Left hindlimb (tissue), 1 donor: Measurements from ENCODE around the gene GALNT17.
A peak's percentile ranks its signal among the peaks of the same experiment; 100 is the strongest.

Experiments used
- DNase-seq: peaks from one replicate; pipeline ENCODE4 v3.0.0-alpha.2; 2018

Gene GALNT17

DNA sequence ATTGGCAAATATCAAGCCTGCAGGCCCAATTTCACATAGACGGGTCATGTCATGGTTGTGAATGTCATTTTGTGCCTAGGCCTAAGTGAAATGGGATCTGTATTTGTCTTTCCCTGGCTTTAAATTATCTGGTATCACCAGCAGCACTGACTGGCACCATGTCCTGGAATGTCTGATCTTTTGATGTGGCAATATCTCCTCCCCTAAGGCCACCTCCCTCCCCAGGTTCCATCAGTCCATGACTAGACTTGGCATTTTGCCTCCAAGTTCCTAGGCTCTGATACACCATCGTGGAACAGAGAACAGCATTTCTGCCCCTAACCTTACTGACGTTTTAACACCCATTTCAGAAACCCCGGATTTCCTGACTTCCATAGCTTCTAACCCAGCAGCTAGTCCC is 513.9 kb downstream of the GALNT17 start:
- no peak for DNase-seq

DNA sequence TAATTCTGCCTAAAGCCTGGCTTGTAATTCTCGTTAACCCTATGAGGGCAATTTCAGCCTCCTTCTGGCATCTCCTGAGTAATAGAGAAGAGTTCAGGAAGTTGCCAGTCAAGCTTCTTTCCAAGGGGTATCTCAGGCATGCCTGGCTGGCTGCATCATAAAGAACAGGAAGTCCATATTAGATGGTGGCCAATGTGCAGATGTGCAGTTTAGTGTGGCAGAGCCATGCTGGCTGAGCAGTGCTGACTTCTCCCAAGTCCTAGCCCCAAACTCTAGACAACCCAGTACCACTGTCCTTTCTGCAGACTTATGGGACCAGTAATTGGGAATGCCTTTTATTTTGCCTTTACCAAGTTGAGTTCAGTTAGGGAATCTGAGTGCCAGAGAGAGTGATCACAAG is 517.9 kb downstream of the GALNT17 start:
- no peak for DNase-seq

DNA sequence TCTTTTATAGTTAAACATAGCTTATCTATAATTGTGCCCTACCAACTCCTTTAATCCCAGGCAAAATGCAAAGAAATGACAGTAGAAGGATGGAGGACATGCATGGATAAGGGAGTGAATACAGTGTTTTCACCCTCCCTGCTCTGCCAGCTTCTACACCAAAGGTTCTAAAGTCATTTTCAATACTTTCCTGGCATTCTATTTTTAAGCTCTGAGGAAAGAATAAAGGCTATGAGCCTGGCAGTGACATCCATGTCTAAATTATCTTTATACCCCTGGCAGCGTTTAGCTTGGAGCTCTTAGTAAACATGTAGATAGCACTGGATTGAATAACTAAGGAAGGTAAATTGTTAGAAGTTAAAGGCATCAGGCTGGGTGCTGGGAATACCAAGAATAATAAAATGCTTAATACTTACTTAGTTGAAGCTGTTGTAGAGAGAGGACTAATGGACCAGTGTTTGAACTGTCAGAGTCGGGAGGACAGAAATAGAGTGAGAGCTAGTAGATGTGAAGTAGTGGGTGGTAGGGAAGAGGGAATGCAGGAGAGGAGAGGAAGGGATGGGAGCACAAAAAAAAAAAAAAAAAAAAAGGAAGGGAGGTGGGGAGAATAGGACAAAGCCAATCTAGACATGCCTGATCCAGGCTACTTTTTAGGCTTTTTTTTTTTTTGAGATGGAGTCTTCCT is 518.9 kb downstream of the GALNT17 start:
- no peak for DNase-seq

DNA sequence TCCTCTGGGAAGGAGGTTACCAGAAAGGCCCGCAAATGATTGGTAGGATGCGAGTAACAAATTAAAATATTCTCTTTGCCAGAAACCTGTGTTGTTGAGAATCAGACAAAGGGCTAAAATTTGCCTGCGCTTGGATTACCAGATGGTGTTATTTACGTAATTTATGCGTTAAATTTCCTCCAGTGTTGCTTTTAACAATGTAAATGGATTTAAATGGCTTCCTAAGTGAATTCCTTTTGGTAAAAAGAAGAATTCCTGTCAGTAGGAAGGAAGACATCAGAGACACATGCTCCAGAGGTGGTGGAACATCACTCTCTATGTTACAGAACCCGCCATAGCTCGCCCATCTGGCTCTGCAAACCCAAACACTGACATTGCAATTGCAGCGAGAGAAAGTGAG is 520.6 kb downstream of the GALNT17 start:
- no peak for DNase-seq

DNA sequence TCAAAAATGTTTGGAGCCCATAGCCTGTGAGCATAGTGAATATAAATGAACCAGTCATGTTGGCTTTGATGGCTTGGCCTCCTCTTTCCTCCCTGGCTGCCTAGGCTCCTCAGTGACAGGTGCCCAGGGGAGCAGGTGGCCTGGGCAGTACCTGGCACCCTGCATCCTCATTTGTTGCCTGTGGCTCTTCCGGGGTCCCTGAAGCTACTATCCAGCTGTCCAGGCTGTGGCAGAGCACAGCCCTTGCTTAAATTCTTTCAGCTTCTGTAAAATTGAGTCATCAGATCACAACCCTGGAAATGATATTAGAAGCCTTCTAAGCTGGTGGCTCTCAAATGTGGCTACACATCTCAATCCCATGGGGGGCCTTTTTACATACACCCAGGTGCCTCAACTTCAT is 525.4 kb downstream of the GALNT17 start:
- no peak for DNase-seq

DNA sequence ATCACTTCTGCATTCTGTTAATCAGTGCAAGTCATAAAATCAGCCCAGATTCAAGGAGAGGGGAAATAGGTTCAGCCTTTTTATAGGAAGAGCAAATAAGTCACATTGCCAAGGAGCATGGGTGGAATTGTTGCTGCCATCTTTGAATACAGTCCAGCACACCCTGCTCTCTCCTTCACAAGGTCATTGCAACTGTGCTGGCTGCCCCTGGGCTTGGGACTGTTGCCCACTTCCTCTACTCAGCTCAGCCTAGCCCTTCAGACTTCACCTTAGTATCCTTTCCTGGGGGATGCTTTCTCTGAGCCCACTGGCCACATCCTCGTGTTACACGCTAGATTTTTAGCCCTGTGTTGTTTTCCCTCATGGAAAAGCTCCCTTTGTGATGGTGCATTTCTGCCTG is 527.7 kb downstream of the GALNT17 start:
- no peak for DNase-seq

DNA sequence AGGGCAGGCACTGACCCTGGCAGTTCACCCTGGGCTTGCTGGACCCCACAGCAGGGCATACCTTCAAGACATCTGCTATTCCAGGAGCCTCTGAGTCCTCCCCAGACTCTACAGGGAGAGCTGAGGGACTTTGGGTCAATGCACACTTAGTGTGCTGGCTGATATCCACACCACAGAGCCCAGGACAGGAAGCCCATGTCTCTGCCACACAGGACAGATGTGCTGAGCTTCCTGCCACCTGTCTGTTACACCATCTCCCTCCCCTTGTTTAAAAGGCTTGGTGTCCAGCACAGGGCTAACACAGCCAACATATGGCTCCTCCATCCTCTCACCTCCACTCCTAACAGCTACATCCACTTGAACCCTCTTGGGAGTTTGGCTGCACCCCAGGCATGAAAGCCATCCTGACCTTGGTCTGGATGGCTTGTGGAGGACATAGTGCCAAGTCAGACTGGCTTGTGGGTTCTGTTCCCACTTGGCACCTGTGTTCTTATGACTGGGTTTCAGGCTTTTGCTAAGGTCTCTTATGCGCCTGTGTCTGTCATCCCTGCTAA is 529.8 kb downstream of the GALNT17 start:
- no peak for DNase-seq

DNA sequence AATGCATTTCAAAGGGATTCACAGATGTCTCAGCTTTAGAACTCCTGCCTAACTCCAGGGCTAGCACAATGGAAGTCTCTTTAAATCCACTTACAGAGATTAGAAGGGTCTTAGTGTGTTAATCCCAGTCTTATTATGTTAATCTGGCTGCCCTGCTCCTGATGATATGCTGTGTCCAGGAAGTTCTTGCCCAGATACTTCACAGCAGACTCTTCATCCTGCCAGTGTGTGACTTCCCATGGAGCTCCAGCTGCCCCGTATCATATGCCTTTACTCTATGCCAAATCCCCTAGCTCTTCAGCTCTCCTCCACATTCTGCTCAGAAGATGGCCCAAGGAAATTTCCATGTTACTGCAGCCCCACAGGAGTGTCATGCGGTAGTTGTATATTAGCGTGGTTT is 533.8 kb downstream of the GALNT17 start:
- DNase-seq: no peak

DNA sequence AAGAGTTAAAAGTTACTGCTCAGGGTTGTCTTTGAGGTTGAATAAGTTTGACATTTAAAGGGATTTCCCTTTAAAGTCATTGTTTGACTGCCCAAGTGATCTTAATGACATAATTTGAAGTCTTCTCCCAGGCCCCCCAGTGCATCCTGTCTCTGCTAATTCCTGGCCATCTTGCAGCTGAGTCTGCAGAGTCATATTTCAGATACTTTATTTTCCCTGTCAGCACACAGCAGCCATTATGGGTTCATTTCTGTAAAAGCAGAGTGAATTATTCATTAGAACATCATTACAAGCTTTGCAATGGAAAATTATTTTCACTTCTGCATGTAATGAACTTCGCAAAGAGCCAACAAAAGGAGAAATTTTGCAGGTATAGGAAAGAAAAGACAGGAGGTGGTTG is 536.6 kb downstream of the GALNT17 start:
- no peak for DNase-seq

DNA sequence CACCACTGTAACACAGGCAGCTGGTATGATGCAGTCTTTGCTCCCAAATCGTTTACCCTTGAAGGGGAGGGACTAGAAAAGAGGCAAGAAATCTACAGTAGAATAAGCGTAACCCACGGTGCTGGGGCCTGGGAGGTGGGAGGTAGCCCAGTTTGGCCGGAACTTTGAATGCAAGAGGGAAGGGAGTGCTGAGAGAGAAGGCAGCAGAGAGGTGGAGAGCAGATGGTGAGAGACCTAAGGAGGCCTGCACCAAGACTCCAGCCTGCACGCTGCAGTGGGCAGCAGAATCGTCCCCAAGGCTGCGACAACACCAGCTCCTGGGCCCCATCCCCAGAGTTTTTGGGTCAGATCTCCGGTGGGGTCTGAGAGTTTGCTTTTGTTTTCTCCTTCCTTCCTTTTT is 547.5 kb downstream of the GALNT17 start:
- DNase-seq: no peak

DNA sequence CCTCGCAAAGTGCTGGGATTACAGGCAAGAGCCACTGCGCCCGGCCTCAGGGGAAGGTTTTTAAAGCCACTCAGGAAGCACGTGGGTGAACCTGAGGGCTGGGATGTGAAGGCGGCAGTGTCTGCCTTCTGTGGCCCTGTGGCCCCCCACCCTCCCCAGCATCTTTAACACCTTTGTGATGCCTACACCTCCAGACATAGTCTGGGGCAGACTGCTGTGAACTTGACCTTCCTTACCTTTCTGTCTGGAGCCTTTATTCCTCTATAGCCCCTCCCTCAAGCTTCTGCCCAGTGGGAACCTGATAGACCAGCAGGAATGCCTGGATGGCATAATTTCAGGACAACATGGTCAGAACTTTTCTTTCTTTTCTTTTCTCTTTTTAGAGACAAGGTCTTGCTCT is 550.2 kb downstream of the GALNT17 start:
- DNase-seq: no peak

DNA sequence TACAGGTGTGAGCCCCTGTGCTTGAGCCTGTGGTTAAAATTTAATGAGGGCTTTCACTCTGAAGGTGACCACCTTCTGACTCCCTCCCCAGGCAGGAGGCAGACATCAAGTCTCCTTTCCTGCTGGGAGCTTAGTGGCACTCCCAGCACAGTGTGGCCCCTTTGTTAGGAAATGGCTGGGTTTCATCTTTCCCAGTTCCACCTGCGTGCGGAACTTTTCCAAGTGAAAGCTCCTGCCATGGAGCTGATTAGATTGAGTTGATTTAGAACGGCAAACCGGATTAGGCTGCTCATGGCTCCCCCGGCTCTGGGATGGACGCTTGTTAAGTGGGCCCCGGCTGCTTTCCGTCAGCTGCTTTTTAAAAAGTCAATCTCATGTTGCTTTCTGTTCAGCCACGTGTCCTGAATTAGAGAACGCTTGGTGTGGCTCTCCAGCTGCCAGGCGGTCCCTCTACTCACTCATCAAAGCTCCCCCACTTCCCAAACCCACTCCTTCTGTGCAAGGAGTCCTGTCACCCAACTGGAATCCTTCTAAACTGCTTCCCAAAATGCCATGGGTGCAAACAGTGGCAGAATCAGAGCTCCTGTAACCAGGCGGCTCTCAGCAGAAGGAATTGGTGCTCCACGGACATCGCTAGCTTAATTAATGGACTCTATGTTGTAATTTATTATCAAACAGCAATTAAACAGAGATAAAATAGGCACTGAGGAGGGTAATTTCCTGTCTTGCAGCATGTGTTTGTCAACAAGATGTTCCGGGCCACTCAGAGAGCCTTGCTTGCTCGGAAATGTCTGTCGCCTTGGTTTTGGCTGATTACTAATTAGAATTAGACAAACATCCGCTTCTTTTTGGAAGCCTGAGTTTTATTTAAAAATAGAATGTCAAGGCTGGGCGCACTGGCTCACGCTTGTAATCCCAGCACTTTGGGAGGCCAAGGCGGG is 551.2 kb downstream of the GALNT17 start:
- DNase-seq: peak; percentile 36

DNA sequence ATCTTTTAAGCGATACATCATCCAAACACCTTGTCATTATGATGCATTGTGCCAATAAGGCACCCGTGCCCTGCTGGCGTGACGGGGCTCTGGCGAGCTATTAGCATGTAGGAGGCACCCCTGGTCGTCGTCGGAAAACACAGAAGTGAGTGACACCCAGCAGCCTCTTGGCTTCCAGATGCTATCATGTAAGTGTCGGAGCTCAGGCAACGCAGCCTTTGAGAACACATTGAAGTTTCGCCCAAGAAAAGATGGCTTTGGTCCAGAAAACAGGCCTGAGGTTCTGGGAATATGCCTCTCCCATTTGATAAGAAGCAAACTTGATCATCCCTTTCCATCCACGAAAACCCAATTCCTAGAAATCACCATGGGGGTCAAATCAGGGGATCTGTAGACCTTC is 555.3 kb downstream of the GALNT17 start:
- no peak for DNase-seq

DNA sequence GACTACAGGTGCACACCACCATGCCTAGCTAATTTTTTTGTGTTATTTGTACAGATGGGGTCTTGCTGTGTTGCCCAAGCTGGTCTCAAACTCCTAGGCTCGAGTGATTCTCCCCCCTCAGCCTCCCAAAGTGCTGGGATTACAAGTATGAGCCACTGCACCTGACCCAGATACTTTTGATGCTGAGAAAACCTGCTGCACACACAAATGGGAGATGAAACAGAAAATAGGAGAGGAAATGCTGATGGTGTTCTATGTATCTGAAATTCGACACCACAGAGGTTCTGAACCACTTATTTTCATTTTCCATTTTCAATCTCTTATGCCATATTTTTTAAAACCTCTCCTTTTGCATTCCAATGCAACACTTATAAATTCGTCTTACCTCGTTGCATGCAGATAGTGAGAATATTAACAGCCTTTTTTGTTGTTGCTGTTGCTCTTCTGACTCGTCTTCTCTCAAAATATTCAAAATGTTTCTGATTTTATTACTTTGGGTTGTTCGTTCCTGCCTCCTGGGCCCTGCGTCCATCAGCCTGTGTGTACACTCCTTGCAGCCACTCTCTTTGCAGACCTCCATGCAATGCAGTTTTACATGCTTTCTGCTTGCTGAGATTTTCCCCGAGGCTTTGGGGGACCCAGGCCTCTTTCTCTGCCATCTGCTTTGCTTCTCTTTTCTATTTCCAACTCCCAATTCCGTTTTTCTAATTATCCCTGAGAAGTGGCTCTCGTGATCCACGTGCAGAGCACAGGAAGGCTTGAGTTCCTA is 556.1 kb downstream of the GALNT17 start:
- DNase-seq: no peak

DNA sequence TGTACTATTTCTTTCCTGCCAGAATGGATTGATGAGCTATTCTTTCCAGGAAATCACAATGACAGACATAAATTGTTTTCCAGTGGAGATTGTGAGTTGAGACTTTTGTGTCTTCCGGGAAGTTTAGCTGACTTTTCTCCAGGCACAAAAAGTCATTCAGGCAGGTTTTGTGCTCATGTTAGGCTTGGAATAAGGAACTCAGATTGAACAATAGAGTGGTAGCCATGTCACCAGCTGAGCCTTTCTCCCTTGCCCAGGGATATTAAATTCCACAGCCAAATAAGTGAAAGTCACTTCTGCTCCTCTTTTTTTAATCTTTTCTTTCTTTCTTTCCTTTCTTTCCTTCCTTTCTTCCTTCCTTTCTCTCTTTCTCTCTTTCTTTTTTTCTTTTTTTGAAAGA is 559.6 kb downstream of the GALNT17 start:
- DNase-seq: no peak

DNA sequence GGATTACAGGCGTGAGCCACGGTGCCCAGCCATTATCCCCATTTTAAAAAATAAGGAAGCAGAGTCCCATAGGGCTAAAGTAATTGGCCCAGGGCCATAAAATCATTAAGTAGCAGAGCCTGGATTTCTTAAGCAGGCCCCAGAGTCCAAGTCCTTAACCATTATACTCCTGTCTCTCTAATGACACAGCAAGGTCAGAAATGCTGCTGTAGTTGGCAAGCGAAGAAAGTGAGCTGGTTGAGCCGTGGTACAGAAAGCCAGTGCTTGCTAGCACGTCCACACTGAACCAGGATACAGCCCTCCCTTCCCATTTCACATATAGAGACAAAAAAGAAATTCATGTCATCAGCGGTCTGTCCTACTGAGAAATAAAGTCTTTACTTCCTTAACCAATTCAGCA is 562.7 kb downstream of the GALNT17 start:
- no peak for DNase-seq

DNA sequence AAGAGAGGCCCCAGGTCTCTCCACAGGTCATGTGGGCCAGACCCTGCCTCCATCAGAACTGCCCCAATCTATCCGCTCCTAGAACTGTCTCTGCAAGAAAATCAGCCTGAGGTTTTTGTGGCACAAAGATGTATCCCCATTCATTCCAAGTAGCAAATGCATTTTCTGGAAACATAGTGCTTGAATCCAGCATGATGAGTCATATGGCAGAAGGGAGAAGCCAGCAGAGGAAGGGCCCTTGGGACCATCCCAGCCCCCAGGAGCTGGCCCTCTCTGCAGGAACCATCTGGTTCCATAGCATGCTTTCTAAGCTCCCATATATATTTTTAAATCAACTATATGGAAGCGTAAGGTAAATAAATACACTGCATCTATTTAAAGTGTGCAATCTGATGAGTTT is 563.2 kb downstream of the GALNT17 start:
- no peak for DNase-seq

DNA sequence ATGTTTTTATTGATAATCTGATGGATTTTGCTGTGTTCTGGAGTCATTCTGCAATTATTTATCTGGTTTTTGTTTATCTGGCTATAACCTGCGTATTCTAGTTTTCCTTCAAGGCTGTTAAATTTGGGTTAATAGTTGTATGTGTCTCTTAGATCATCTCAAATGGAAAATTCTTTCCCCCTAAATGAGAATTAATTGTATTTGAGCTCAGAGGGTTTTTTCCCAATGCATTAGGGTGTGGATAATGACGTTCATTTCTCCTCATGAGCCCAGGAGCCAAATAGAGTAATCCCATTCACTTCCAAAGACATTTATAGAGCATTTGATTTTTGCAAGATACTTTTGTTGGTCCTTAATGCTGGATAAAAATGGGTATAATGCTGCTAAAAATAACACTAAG is 564.6 kb downstream of the GALNT17 start:
- DNase-seq: no peak

DNA sequence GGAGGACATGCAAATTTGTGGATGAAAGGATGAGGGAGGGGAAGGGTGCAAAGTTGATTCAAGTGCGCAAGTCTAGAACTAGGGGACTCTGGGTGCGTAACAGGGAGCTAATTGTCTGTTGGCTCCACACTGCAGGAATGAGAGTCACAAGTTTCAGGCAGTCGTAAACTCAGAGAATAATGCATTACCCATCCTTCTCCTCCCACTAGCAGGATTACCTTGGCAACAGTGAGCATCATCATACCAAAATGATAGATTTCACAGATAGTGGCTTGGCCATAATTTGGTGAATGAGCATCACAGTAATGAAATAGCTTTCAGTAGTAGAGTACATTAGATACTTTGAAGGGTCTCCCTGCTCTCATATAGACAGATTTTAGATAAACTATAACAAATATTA is 565.5 kb downstream of the GALNT17 start:
- no peak for DNase-seq

DNA sequence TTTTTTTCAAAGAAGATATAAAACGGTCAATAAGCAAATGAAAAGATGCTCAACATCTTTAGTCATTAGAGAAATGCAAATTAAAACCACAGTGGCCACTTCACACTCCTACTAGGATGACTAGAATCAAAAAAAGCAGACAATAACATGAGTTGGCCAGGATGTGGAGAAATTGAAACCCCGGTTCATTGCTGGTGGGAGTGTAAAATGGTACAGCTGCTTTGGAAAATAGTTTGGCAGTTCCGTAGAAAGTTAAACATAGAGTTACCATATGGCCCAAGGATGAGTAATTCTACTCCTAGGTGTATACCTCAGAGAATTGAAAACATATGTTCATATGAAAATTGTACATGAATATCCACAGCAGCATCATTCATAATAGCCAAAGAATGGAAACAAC is 573.3 kb downstream of the GALNT17 start:
- no peak for DNase-seq

DNA sequence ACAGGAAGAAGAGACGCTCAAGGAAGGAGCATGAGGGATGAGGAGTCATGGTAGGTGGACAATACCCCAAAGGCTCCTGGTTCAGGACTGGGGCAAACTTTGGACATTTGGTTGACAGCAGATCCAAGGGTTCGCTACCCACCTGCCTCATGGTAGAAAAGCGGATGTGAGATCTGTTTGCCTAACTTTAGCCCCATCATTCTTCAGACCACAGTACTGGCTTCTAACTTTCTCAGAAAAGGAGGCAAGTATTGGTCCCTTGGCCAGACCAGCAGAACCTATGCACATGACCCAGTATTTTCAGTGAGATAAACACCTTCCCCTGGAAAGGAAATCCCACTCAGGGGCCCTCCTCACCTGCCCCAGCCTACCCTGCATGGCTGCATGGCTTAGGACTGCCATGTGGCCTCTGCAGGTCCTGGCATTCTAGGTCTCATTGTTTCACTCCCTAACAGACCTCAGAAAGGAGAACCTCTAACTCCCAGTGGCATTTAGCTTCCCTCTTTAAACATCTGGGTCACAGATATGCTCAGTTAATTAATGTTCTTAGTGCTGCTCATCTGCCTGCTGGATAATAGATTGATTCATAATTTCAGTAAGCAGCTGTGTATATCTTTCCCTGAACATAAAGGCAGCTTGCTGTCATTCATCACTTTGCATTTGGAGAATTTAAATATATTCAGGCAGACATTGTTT is 574.1 kb downstream of the GALNT17 start:
- DNase-seq: no peak

DNA sequence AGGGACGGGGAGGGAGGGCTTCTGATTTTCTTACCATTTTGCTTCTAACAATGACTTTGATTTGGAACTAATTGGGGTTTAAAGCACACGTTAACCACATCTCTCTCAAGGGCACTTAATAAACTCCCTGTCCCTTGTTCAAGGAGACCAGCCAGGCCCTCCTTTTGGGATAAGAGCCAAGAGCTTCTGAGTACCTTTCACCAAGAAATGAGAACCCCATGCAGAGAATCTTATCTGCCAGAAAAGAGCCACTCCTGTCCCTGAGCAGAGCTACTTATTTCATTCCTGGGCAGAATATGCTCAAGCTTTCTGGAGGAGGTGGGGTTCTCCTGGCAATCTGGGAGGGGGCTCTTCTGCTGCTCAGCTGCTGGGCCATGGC is 574.6 kb downstream of the GALNT17 start:
- no peak for DNase-seq

DNA sequence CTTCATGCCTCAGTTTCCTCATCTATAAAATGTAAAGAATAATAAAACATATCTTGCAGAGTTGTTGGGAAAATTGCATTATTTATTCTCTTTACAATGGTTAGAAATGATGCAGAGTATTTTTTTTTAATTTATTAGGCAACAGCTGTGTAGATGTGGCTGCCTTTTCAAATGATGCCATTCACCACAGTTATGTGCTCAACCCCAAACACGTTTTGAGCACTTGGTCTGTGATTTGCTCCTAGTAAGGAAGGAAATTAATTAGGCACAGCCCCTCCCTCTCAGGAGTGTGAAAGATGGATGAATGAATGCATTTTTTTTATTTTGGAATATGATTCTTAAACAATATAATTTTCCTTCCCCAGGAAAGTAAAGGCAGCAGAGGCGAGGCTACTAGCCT is 575.1 kb downstream of the GALNT17 start:
- no peak for DNase-seq
